Stimulated activated naive CD4-positive, alpha-beta T cell treated with Interleukin-2 at 50 U/mL for 16 hours (primary cell): ENCODE results near the gene FSCN2.
A peak's percentile ranks its signal among the peaks of the same experiment; 100 is the strongest.
"Not testable (repeated sequence)": the region's sequence is repeated elsewhere in the genome, so short reads cannot be mapped to it uniquely, and the experiment has no call there.

ENCODE experiments used
- DNase-seq: peaks from one replicate; lab custom pipeline; 2025; lab: John Stamatoyannopoulos, UW

Gene FSCN2

DNA sequence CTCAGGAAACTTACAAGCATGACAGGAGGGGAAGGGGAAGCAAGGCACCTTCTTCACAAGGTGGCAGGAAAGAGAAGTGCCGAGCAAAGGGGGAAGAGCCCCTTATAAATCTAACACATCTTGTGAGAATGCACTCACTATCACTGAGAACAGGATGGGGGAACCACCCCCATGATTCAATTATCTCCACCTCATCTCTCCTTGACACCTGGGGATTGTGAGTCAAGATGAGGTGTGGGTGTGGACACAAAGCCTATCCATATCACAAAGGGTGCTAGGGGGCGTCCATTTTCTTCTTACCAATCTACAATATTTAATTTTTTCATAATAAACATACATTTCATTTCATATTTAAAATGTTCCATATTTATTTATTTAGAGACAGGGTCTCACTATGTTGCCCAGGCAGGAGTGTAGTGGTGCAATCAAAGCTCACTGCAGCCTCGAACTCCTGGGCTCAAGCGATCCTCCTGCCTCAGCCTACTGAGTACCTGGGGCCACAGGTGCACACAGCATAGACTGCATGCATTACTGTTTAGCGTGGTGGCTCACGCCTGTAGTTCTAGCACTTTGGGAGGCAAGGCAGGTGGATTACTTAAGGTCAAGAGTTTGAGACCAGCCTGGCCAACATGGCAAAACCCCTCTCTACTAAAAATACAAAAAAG is 50.5 kb downstream of the FSCN2 start:
- peak; percentile 10 for DNase-seq

DNA sequence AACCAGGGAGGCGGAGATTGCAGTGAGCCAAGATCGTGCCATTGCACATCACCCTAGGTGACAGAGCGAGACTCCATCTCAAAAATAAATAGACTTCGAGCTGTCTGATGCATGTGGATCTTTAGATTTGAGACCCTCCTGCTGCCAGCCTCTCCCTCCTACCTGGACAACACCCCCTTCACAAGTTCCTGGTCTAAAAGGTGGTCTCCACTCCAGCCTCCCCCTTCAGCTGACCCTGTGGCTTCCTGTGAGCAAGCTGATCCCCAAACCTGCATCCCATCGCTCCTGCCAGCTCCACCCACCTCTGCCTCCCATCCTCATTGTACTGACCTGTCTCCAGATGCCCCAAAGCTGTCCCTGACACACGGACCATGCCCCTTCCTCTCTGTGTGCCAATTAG is 51.1 kb downstream of the FSCN2 start:
- no peak for DNase-seq

DNA sequence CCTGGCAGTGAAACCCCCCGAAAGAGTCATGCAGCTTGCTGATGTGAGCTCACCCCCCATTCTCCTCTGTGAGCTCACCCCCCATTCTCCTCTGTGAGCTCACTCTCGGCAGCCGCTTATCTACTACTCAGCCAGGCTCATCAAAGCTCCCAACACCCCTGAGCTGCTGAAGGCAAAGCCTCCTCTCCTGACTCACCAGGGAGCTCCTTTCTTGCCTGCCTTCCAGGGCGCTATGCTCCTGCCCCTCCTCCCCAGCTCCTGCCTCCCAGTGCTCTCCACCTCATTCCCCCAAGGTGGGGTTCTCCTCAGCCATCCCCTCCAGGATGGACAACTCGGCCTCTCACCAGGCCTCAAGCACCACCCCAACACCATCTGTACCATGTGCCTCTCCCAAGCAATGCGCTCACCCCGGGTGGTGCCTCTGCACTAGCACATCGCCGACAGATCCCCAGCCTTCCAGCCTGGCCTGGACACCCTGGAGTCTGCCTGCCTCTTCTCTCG is 51.7 kb downstream of the FSCN2 start:
- DNase-seq = no peak

DNA sequence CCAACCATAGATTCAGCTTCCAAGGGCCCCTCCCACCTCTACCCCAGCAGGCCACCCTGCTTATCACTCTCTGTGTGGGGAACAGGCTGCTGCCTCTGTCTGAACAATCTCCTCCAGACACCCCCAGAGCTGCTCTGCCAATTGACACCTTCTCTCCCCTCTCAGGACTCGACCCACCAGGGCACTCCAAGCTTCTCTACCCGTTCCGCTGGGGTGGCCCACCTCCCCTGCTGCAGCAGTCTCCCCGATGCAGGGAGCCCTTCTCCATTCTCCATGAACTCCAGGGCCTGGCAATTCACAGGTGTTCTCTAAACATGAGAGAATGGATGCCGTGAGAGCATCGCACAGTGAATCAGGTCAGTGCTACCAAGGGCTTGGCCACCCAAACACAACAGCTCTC is 52.3 kb downstream of the FSCN2 start:
- no peak for DNase-seq

DNA sequence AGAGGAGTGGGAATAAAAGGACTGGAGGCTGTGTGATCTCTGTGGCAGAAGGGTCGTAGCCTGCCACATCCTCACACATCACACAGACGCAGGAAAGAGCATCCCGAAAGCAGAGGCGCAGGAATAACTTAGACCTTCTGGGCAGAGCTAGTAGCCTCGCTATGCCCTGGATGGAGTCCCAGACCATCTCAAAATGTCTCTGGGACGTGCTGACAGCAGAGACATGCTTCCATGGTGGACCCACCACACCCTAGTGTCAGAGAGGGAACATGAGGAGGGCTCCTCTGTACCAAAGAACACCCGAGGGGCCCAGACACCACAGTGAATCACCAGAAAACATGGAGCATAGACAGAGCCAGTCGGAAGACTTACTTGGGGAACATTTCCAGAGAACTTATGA is 53.6 kb downstream of the FSCN2 start:
- no peak for DNase-seq

DNA sequence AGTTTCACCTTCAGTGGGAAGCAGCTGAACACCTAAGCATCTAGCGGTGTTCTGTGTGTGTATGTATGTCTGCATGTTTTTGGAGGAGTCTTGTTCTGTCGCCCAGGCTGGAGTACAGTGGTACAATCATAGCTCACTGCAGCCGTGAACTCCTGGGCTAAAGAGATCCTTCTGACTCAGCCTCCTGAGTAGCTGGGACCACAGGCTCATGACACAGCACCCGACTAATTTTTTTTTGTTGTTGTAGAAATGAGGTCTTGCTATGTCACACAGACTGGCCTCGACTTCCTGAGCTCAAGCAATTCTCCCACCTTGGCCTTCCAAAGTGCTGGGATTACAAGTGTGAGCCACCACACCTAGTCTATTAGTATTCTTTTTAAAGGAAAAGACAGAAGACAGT is 54.2 kb downstream of the FSCN2 start:
- no peak for DNase-seq

DNA sequence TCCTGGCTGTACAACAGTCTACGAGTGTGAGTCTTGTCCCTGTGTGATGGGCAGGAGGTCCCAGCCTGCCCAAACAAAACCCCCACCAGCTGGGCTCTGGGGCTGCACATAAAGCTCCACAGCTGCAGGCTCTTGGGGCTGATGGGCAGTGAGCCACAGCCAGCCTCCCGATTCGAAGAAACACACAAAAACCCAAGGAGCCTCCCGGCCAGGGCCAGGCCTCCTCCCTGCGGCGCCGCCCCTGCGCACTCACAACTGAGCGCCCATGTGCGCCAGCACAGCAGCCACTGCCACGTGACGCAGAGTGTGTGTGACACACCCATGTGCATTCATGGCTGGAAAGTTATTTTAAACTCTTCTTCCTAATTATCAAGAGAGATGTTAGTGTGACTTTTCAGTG is 54.6 kb downstream of the FSCN2 start:
- no peak for DNase-seq

DNA sequence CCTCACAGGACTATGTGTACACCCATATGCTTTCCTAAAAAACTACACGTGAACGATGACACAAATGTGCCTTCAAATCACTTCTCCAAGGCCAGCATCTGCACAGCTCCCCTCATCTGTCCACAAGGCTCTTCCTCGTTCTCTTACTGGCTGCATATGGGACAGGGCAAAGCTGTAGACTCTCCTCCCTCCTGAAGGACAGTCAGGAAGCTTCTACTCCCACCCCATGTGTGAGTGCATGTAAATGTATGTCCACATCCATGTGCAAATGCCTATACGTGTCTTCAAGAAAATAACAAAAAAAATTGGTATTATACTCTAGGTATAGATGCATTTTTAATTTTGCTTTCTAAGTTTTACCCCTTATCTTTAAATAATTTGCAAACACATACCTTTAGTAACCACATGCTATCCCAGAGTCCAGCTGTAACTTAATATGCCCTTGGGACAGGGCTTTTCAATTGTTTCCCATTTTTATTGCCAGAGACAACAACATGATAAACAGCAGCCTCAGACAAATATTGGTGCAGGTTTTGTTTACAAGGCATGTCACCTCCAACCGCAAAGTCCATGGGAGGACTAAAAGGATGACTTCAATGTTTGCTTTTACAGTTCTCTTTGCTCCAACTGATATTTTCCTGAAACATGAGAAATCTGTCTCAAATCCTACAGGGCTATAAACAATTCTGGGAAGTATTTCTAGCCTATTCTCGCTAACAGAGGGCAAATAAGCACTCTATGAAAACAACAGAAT is 55.6 kb downstream of the FSCN2 start:
- DNase-seq = no peak

DNA sequence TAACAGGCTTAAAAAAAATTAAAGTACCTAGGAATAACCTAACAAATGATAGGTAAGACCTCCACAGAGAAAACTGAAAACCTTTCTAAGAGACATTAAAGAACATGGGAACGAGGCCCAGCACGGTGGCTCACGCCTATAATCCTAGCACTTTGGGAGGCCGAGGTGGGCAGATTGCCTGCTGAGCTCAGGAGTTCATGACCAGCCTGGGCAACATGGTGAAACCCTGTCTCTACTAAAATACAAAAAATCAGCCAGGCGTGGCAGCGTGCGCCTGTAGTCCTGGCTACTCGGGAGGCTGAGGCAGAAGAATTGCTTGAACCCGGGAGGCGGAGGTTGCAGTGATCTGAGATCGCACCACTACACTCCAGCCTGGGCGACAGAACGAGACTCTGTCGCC is 56.6 kb downstream of the FSCN2 start:
- DNase-seq = not testable (repeated sequence)

DNA sequence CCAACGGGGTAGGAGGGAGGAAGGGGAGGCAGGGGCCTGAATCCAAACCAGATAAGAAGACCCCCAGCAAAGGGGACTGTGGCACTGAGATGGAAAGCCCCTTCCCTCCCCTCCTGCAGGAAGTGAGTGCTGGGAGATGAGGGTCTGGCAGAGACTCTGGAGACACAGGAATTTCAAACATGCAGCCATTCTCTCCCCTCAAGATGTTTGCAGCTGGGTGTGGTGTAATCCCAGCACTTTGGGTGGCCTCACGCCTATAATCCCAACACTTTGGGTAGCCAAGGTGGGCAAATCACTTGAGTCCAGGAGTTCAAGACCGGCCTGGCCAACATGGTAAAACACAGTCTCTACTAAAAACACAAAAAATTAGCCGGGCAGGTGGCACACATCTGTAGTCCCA is 57.9 kb downstream of the FSCN2 start:
- no peak for DNase-seq
